ENCODE measurements around the gene COMMD7. TPM values are rescaled to one million over a fixed set of nuclear protein-coding genes. Genes with fewer than 3 reads are reported as not detected.

The COMMD7 gene
- total and polyA plus RNA-seq, 9 of the 15 experiments (the other 6 are each of a cell fraction or from before 2014, with no cell fraction given), result 11.9 to 69.1 (median 34.7) TPM

DNA sequence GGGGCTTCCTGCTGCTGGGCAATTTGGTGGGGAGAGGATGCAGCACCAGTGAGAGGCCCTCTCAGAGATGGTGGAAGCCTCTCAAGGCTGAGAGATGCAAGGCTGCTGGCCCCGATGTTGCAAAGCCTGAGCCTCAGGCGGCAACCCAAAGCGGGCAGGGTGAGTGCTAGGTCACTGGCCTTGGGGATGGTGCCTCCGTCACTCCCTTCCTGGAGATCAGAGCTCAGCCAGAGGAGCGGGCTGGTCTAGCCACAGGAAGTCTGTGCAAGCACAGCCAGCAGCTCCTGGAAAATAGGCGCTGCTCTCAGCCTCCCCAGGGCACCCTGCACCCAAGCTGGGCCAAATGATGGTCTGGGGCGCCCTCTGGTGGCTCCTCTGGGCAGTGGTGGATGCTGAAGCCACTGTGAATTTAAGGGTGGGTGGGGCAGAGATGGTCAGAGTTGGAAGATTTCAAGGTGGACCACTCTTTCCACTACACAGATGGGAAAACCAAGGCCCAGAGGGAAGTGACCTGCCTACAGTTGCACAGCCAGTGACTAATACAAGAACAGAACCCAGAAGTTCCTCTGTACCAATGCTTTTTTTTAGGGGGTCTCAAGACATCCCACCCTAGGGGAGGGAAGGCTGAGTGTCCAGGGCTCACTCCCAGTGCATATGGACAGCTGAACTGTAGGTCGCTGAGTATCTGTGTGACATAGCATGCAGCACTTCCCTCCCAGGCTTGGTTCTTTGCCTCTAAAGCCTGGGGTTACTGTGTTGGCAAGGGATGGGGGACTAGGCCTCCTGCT lies 90.3 kb downstream of the COMMD7 start (continued):
- TF ChIP-seq, protein P1, sequence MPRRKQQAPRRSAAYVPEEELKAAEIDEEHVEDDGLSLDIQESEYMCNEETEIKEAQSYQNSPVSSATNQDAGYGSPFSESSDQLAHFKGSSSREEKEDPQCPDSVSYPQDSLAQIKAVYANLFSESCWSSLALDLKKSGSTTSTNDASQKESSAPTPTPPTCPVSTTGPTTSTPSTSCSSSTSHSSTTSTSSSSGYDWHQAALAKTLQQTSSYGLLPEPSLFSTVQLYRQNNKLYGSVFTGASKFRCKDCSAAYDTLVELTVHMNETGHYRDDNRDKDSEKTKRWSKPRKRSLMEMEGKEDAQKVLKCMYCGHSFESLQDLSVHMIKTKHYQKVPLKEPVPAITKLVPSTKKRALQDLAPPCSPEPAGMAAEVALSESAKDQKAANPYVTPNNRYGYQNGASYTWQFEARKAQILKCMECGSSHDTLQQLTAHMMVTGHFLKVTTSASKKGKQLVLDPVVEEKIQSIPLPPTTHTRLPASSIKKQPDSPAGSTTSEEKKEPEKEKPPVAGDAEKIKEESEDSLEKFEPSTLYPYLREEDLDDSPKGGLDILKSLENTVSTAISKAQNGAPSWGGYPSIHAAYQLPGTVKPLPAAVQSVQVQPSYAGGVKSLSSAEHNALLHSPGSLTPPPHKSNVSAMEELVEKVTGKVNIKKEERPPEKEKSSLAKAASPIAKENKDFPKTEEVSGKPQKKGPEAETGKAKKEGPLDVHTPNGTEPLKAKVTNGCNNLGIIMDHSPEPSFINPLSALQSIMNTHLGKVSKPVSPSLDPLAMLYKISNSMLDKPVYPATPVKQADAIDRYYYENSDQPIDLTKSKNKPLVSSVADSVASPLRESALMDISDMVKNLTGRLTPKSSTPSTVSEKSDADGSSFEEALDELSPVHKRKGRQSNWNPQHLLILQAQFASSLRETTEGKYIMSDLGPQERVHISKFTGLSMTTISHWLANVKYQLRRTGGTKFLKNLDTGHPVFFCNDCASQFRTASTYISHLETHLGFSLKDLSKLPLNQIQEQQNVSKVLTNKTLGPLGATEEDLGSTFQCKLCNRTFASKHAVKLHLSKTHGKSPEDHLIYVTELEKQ (CRISPR knock-in tag; IDR thresholded peaks at IDR 0.05), result no peak
- TF ChIP-seq RNF2 (IDR thresholded peaks at IDR 0.05), result no peak
- no peak for TF ChIP-seq CTCFL (IDR thresholded peaks at IDR 0.05; ENCODE audit: borderline replicate concordance, insufficient read depth, low read depth, low read length, poor library complexity, severe bottlenecking)
- TF ChIP-seq ZFP91 (CRISPR knock-in tag; IDR thresholded peaks at IDR 0.05), result peak; percentile 64; the same call in 1 of the 2 replicates
- TF ChIP-seq TEAD1 (CRISPR knock-in tag; IDR thresholded peaks at IDR 0.05), result no peak
- no peak for TF ChIP-seq ZNF583 (CRISPR knock-in tag; IDR thresholded peaks at IDR 0.05)
- TF ChIP-seq KLF13 (tag; IDR thresholded peaks at IDR 0.05; ENCODE audit: borderline replicate concordance, low read depth), result no peak
- no peak for TF ChIP-seq ZNF398 (CRISPR knock-in tag; IDR thresholded peaks at IDR 0.05)
- no peak for TF ChIP-seq MNT (conservative IDR thresholded peaks at IDR 0.05)
- TF ChIP-seq ARNT (IDR thresholded peaks at IDR 0.05), result no peak
- no peak for TF ChIP-seq CEBPG (CRISPR knock-in tag; IDR thresholded peaks at IDR 0.05)
- no peak for TF ChIP-seq CEBPG (tag; conservative IDR thresholded peaks at IDR 0.05 in 1 of 2, IDR thresholded peaks at IDR 0.05 in 1 of 2)
- peak; percentile 37 for TF ChIP-seq TCF3 (CRISPR knock-in tag; IDR thresholded peaks at IDR 0.05)
- no peak for TF ChIP-seq MTA3 (IDR thresholded peaks at IDR 0.05; ENCODE audit: borderline replicate concordance)
